BLaER1 (cell line): Measurements from ENCODE around the gene ZBTB3.
"Not testable (repeated sequence)": the region's sequence is repeated elsewhere in the genome, so short reads cannot be mapped to it uniquely, and the experiment has no call there.

Experiments
- H3K27ac ChIP-seq: shearing (Covaris generic); formaldehyde crosslinking; 2 replicates; pipeline ENCODE4 v1.8.1; 2022
- H3K27me3 ChIP-seq: shearing (Covaris generic); formaldehyde crosslinking; 2 replicates; pipeline ENCODE4 v1.8.1; 2022
- H3K36me3 ChIP-seq: shearing (Covaris generic); formaldehyde crosslinking; 2 replicates; pipeline ENCODE4 v1.8.1; 2022
- H3K4me1 ChIP-seq: shearing (Covaris generic); formaldehyde crosslinking; 2 replicates; pipeline ENCODE4 v1.8.1; 2022
- H3K4me2 ChIP-seq: shearing (Covaris generic); formaldehyde crosslinking; 2 replicates; pipeline ENCODE4 v1.8.1; 2022
- H3K4me3 ChIP-seq: shearing (Covaris generic); formaldehyde crosslinking; 2 replicates; pipeline ENCODE4 v1.8.1; 2022
- H3K9ac ChIP-seq: shearing (Covaris generic); formaldehyde crosslinking; 2 replicates; pipeline ENCODE4 v1.8.1; 2022
- H3K9me3 ChIP-seq: shearing (Covaris generic); formaldehyde crosslinking; 2 replicates; pipeline ENCODE4 v1.8.1; 2022
- H4K20me1 ChIP-seq: shearing (Covaris generic); formaldehyde crosslinking; 2 replicates; pipeline ENCODE4 v1.8.1; 2022
- Cebpa-rat ChIP-seq: shearing (Covaris generic); IDR thresholded peaks from 2 replicates; pipeline ENCODE4 v1.8.1; 2022

The ZBTB3 gene

GRCh38 chr11:62787005-62787759 lies 33.2 kb upstream of the ZBTB3 start, which contains the start of gene TMEM179B:
Gene TMEM179B, plus strand, starts transcription at chr11:62787402. Its CDS starts 30 bp downstream, at chr11:62787432.
- Histone ChIP-seq H4K20me1 (peaks cover 27% of the 10 kb centered on the region), H3K9me3 (no peaks in the 10 kb centered on the region), H3K4me2 (peak within 1 kb of the TSS; percentile 82), H3K27ac (peak within 1 kb of the TSS; percentile 96), H3K4me3 (peak within 1 kb of the TSS; percentile 100), H3K36me3 (peaks cover 44% of the 10 kb centered on the region), H3K27me3 (no peaks in the 10 kb centered on the region), H3K4me1 (peaks cover 44% of the 10 kb centered on the region), H3K9ac (peak within 1 kb of the TSS; percentile 97)
- no peak for TF ChIP-seq Cebpa-rat

GRCh38 chr11:62786318-62787004 lies 32.5 kb upstream of the ZBTB3 start:
- H3K27me3 ChIP-seq: no peaks in the 10 kb centered on the region
- peak overlapping the region; percentile 82 for H3K4me2 ChIP-seq
- peak overlapping the region; percentile 97 for H3K9ac ChIP-seq
- peak overlapping the region; percentile 100 for H3K4me3 ChIP-seq
- H3K27ac ChIP-seq: peak overlapping the region; percentile 96
- H4K20me1 ChIP-seq: peaks cover 26% of the 10 kb centered on the region
- no peak for TF ChIP-seq Cebpa-rat
- peaks cover 48% of the 10 kb centered on the region for H3K36me3 ChIP-seq
- peaks cover 42% of the 10 kb centered on the region for H3K4me1 ChIP-seq
- no peaks in the 10 kb centered on the region for H3K9me3 ChIP-seq

DNA sequence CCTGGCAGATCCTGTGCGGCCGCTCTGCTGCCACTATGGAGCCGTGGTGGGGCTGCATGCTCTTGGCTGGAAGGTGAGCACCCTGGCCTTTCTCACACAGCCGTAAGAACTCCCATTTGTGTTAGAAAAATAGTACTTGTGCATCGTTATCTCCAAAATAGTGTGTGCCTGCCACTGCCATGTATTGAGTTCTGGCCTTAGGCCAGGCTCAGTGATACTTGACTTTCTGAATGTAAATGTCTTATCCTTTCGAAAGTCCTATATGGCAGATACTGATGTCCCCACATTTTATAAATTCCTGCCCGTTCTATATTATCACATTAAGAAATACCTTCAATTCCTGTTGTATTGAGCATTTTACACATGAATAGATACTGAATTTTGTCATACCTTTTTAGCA lies 28.8 kb upstream of the ZBTB3 start:
- Histone ChIP-seq H3K27me3 (no peaks in the 10 kb centered on the region), H3K4me1 (peaks cover 8% of the 10 kb centered on the region), H3K9me3 (no peaks in the 10 kb centered on the region), H3K36me3 (peaks cover 55% of the 10 kb centered on the region), H3K4me2 (no peak overlapping the region), H3K9ac (no peak overlapping the region), H3K4me3 (no peak overlapping the region), H3K27ac (no peak overlapping the region), H4K20me1 (no peaks in the 10 kb centered on the region)
- TF ChIP-seq Cebpa-rat: no peak

GRCh38 chr11:62778441-62778840 lies 24.5 kb upstream of the ZBTB3 start:
- Histone ChIP-seq H3K4me1 (peaks cover 5% of the 10 kb centered on the region; the same call in 1 of the 2 replicates), H3K9me3 (no peaks in the 10 kb centered on the region), H3K9ac (0 out of 2 replicates have a peak overlapping the region, but pooled peaks have one; percentile 24), H3K36me3 (peaks cover 78% of the 10 kb centered on the region), H3K27ac (no peak overlapping the region), H3K27me3 (no peaks in the 10 kb centered on the region), H3K4me2 (no peak overlapping the region), H4K20me1 (no peaks in the 10 kb centered on the region), H3K4me3 (no peak overlapping the region)
- TF ChIP-seq Cebpa-rat: no peak

DNA sequence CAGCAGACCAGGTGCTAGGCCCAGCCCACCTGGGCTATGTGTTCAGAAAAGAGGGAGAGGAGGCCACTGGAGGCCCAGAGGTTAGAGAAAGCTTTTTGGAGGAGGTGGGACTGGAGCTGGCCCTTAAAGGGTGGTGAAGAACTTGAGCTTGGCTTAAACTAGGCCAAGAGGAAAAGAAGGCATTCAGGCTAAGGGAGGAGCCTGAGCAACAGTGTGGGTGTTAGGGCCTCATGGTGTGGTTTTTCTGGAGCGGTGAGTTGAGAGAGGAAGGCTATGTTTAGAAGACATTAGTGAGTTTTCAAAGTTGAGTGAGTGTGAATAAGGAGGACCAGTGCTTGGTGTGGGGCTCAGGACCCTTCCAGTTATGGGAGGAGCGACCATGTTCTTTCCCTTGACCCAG lies 23.4 kb upstream of the ZBTB3 start:
- TF ChIP-seq Cebpa-rat: no peak
- 0 out of 2 replicates have a peak overlapping the region, but pooled peaks have one; percentile 0 for H3K4me2 ChIP-seq
- peaks cover 68% of the 10 kb centered on the region for H3K36me3 ChIP-seq
- no peaks in the 10 kb centered on the region for H3K9me3 ChIP-seq
- no peaks in the 10 kb centered on the region for H3K27me3 ChIP-seq
- H4K20me1 ChIP-seq: no peaks in the 10 kb centered on the region
- peaks cover 12% of the 10 kb centered on the region for H3K4me1 ChIP-seq
- 0 out of 2 replicates have a peak overlapping the region, but pooled peaks have one; percentile 18 for H3K27ac ChIP-seq
- peak overlapping the region; percentile 38; the same call in 1 of the 2 replicates for H3K9ac ChIP-seq
- H3K4me3 ChIP-seq: no peak overlapping the region

- 0 out of 2 replicates have a peak overlapping the region, but pooled peaks have one; percentile 12 for H3K9ac ChIP-seq
- H3K9me3 ChIP-seq: no peaks in the 10 kb centered on the region
- no peak overlapping the region for H3K27ac ChIP-seq
- peaks cover 58% of the 10 kb centered on the region for H3K36me3 ChIP-seq
- no peaks in the 10 kb centered on the region for H3K27me3 ChIP-seq
- no peaks in the 10 kb centered on the region for H4K20me1 ChIP-seq
- no peak overlapping the region for H3K4me2 ChIP-seq
- TF ChIP-seq Cebpa-rat: no peak
- H3K4me3 ChIP-seq: no peak overlapping the region
- peaks cover 23% of the 10 kb centered on the region for H3K4me1 ChIP-seq
These were observed 21.7 kb upstream of the ZBTB3 start for GRCh38 chr11:62775646-62776045.

GRCh38 chr11:62774407-62774806 lies 20.4 kb upstream of the ZBTB3 start:
- Histone ChIP-seq H3K4me3 (no peak overlapping the region), H3K9me3 (no peaks in the 10 kb centered on the region), H3K36me3 (peaks cover 47% of the 10 kb centered on the region), H4K20me1 (no peaks in the 10 kb centered on the region), H3K27me3 (no peaks in the 10 kb centered on the region), H3K4me2 (no peak overlapping the region), H3K27ac (no peak overlapping the region), H3K9ac (no peak overlapping the region), H3K4me1 (peaks cover 35% of the 10 kb centered on the region)
- no peak for TF ChIP-seq Cebpa-rat

DNA sequence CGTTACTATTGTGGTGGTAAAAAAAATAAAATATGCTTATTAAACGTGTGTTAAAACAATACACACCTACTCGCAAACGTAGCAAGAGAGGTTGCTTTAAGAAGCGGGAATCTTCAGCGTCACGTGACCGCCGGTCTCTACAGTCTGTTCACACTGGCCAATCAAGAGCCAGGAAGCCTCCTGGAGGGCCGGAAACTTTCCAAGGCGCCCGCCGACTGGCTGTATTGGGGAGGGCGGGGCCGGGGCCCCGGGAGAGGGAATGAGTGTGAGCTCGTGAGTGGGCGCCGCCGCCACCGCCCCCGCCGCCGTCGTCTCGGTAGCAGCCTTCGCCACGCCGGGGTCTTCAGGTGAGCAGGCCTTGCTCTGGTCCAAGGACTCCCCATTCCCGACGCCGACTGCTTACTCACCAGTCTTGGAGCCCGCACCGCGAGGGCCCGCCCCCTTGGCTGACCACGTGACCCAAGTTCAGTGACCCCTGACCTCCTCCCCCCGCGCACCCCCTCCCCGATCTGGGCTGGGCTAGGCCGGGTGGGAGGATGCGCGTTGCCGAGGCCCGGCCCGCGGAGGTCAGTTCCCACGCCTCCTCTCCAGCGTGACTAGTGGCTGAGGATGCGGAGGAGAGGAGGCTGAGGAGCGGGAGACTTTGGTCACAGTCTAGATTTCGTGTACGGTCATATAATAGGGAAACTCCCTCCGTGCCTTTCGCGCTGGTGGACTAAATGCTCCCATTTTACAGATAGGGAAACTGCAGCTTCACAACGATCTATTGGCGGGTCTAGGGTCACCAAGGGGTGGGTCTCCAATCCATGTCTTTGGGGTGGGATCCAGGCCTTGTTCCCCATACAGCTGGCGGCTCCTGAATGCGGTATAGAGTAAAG lies 17.4 kb upstream of the ZBTB3 start, which contains the start of gene TAF6L:
Gene TAF6L (plus strand): TSS at position 253 of the 878 bp plus-strand sequence. CDS start 4,388 bp downstream, outside the sequence.
- Histone ChIP-seq H3K9ac (peak within 1 kb of the TSS; percentile 80), H4K20me1 (no peaks in the 10 kb centered on the region), H3K4me2 (peak within 1 kb of the TSS; percentile 99), H3K4me3 (peak within 1 kb of the TSS; percentile 74), H3K9me3 (no peaks in the 10 kb centered on the region), H3K4me1 (peaks cover 35% of the 10 kb centered on the region), H3K27me3 (no peaks in the 10 kb centered on the region), H3K27ac (peak within 1 kb of the TSS; percentile 78), H3K36me3 (peaks cover 41% of the 10 kb centered on the region)
- no peak for TF ChIP-seq Cebpa-rat

DNA sequence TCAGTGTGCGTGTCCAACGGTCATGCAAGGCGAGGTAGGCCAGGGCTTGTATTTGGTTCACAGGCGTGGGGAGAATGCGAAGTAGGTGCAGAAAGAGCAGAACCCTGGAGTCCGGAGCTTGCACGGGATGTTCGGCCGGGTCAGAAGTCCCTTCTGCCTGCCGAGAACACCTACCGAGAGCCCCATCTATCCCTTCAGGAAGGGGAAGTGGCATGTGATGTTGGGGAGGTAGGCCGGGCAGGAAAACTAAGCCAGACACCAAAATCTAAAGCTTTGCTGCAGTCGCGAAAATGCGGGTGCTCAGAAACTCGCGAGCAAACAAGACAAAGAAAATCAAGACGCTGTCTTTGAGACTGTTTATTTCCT lies 16.8 kb upstream of the ZBTB3 start:
- H3K27me3 ChIP-seq: no peaks in the 10 kb centered on the region
- TF ChIP-seq Cebpa-rat: no peak

GRCh38 chr11:62760867-62761227 lies 6.9 kb upstream of the ZBTB3 start:
- H4K20me1 ChIP-seq, H3K27me3 ChIP-seq, H3K9me3 ChIP-seq: not testable (repeated sequence)
- 0 out of 2 replicates have a peak overlapping the region, but pooled peaks have one; percentile 30 for H3K27ac ChIP-seq
- peak overlapping the region; percentile 48; the same call in 1 of the 2 replicates for H3K9ac ChIP-seq
- peaks cover 24% of the 10 kb centered on the region for H3K36me3 ChIP-seq
- peak overlapping the region; percentile 61 for H3K4me2 ChIP-seq
- peaks cover 20% of the 10 kb centered on the region for H3K4me1 ChIP-seq
- H3K4me3 ChIP-seq: peak overlapping the region; percentile 80

More for the DNA sequence above, 16.8 kb upstream of the ZBTB3 start:
- Histone ChIP-seq H3K9ac (peak overlapping the region; percentile 80), H3K4me3 (peak overlapping the region; percentile 74), H3K36me3 (peaks cover 41% of the 10 kb centered on the region), H3K9me3 (no peaks in the 10 kb centered on the region), H3K4me1 (peaks cover 35% of the 10 kb centered on the region), H3K4me2 (peak overlapping the region; percentile 99), H4K20me1 (no peaks in the 10 kb centered on the region), H3K27ac (peak overlapping the region; percentile 78)
